NCI-H1436 treated with DMSO at 0.1 percent for 48 hours (cell line): ENCODE measurements around the gene COL6A5.
"Not testable (repeated sequence)": the region's sequence is repeated elsewhere in the genome, so short reads cannot be mapped to it uniquely, and the experiment has no call there.

Experiments
- DNase-seq: peaks from one replicate; lab custom pipeline; 2025; lab: John Stamatoyannopoulos, UW

The COL6A5 gene

DNA sequence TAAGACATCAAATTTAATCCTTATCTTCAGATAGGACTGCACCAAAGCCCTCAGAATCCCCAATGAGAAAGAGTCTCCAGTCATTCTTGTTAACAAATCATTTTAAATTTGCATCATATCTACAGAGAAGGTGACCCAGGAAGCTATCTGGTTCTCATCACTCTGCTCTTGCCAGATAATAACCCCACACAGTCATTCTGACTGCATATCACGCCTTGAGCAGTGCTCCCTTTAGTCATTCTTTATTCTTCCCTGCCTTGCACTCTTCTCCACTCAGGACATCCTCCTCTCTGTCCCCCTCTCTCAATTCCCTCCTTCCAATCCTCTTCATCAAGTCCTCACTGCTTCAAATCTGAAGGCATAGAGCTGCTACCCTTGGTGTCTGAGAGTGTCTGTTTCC is 87.8 kb downstream of the COL6A5 start:
- DNase-seq, result no peak

GRCh38 chr3:130442284-130442683 is 96.8 kb downstream of the COL6A5 start:
- no peak for DNase-seq

GRCh38 chr3:130446840-130447239 is 101.4 kb downstream of the COL6A5 start:
- not testable (repeated sequence) for DNase-seq

DNA sequence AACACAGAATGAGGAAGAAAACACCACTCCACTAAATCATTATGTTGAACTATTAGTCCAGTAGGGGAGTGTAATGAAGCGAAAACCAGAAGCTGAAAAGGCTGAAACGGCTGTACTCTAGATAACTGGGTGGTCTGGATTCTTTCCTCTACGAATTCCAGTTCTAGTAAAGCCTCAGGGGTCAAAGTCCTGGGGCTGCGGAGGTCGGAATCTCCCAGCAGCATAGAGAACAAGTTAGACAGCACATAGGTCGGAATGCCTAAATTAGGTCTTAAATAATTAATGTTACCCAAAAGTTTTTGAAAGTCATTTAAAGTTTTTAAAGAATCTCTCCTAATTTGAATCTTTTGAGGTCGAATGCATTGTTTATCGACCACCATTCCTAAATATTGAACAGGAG is 102.7 kb downstream of the COL6A5 start:
- DNase-seq, result not testable (repeated sequence)

DNA sequence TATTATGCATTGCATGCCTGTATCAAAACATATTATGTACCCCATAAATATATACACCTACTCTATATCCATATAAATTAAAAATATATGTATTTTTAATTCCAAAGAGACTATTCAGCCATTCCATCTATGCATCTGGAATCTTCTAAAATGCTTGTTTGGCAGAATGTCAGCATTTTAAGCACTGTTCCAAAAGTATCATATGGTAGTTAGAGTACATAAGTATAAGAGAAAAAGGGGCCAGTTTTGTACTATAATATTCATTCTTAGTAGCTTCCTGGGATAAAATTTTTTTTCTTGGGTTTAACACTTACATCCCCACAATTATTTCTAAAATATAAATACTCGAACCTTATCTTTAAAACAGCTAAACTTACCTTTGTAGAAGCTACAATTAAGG is 111.1 kb downstream of the COL6A5 start:
- DNase-seq, result no peak

DNA sequence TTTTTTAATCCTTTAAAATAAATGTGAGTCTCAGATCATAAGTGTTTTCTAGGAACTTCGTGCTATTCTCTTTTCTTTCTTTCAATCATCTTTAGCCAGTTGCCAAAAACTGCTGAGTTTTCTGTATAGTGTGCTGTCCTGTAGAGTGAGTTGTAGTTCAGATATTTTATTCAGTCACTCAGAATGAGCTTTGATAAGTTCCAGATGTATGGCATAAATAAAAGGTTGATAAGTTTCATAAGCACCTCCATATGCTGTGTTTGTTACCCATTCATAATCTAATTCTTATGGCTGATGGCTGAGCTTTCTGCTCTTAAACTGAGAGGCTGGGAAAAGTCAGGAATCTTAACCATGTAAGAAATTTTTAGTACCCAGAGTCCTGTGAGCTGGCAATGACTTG is 112.2 kb downstream of the COL6A5 start:
- DNase-seq, result no peak

GRCh38 chr3:130459944-130460343 is 114.5 kb downstream of the COL6A5 start:
- DNase-seq, result no peak

DNA sequence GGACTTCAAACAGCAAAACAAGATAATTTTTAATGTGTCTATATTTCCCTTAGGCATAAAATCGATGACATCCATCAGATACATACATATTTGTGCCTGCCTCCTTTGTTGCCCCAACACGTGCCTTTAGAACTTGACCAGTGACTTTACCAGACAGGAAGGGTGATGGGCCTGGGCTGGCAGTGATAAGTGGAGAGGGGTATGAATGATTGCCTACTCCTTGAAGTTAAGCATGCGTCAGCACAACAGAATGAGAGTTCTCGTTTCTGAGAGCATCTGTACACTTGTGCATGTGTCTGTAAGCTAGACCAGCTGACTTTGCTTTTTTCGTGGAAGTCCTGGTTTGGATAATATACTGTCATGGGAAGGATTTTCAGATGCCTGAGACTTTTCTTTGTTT is 116.6 kb downstream of the COL6A5 start:
- DNase-seq, result no peak

DNA sequence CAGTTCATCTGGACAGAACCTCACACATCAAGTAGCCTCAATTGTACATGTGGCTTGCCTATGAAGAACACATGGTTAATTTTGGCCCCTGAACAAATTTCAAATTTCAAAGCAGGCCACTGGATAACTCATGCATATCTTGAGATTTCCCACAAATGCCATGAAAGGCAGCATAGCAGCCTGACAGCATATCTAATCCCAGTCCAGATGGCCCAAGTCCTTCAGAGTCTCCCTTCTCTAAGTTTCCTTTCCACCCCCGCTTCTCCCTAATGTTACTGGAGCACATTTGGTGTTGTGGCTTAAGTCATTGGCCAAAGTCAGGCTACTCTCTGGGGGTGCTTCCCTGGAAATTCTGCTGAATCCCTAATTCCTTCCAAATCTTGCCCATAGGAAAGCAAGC is 117.7 kb downstream of the COL6A5 start:
- DNase-seq, result no peak

DNA sequence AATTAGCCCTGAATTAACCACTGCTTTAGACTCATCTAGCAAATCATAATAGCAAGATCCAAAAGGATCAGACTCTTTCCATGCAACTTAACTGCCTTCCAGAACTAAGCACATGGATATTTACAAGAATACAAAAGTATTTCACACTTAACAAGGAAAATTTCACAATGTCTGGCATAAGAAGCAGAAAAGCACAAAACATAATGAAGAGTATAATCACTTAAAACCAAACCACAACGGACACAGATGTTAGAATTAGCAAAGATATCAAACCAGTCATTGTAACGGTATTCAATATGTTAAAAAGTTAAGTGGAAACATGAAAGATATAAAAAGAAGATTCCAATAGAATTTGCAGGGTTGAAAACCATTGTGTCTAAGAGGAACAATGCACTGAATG is 120.0 kb downstream of the COL6A5 start:
- DNase-seq, result no peak

- no peak for DNase-seq
Observed at GRCh38 chr3:130468311-130468710, 122.8 kb downstream of the COL6A5 start.

DNA sequence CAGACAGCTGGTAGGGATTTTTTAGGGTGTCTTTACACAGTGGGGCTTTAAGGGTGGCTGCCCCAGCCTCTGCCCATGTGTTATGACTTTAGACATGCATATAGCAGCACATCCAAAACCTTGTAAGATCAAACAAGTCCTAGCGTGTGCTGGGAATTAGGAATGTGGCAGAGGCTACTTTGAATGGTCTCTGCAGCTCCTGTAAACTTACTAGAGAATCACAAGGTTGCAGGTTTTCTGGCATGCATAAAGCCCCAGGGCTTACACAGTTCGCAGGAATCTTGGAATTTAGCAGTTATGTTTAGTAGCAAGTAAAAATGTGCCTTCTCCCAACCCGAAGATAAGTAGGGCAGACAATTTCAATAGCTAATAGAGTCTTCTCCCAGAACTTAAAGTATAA is 124.7 kb downstream of the COL6A5 start:
- no peak for DNase-seq

DNA sequence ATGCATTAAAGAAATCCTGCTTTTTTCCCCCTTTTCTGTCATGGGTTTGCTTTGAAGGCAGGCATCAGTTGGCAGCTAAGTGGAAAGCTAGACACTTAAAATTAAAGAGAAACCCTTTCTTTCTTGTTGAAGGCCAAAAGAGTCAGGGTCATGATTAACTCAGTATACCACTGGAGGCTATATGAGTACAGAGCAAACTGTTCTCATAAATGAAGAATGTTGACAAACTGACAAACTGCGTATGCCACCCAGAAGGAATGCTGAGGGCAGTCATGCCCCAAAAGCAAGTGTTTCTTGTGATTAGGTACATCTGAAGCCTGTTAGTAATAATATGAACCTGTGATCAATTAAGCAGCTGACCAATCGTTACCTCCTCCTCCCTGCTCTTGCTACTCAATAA is 127.9 kb downstream of the COL6A5 start:
- no peak for DNase-seq

- no peak for DNase-seq
Observed at GRCh38 chr3:130480736-130481135, 135.3 kb downstream of the COL6A5 start.

DNA sequence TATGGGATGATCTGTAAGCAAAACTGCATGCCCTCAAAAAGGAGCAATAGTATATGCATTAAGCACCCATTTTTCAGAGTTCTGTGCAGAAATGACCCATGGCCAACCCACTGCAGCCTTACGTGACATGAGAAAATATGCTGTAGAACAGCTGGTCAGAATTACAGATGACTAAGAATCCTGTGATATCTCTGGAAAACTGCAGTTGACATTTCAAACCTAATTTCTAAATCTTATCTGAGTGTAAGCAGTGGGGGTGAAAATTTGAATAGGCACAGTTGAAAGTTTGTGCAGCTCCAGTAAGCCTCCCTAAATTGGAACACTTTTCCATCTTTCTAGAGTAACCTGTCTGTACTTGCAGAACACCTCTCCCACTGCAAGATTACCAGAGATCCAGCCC is 142.8 kb downstream of the COL6A5 start:
- no peak for DNase-seq

- no peak for DNase-seq
Observed at GRCh38 chr3:130488769-130489450, 143.4 kb downstream of the COL6A5 start.

- no peak for DNase-seq
Observed at GRCh38 chr3:130490241-130490640, 144.8 kb downstream of the COL6A5 start.

DNA sequence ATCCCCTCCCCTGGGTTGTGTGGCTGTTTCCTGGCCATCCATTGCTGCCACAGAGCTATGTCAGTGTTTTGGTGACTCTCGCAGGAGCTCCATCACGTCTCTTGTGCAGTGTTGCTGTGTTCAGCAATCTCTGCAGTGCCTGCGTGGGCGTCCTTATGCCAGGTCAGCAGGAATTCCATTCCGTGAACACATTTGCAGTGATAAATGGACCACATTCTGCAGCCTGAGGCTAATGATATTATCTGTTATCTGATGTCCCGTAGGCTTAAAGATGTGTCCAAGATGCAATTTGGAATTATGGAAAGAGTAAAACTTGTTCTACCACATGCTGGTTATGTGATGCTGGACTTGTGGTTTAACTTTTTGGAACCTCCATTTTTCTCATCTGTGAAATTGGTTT is 146.0 kb downstream of the COL6A5 start:
- no peak for DNase-seq

DNA sequence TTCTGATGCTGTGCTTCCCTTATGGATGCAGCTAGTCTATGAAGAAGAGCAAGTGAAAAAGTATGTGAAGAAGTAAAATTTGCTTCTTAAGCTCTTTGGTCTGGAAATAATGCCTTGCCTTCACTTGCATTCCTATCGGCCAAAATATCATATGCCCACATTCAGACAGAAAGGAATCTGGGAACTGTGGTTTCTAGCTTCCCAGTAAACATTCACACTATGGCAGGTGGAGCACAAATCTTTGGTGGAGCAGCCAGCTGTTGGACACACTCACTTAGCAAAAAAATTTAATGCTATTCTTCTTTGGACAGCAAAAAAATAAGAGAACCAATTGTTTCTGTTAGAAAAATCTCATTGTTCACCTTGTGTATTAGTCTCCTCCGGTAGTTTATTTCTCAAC is 159.2 kb downstream of the COL6A5 start:
- no peak for DNase-seq

DNA sequence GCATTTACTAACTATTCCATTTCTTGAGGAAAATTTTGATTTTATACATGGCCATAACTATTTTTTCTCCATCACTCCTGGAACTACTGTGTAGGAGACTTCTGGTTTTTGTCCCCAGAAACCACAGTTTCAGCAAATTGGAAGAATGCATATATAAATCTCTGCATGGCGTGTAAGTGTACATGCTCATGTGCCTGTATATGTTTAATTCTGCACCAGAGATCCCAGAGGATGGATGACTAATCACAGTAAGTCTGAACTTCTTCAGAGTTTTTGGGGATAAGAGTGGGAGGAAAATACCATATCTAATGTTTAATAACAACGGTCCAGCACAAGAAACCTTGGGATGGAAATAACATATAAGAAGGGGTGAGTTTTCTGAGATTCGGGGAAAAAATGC is 160.6 kb downstream of the COL6A5 start:
- no peak for DNase-seq

- no peak for DNase-seq
Observed at GRCh38 chr3:130507746-130508145, 162.3 kb downstream of the COL6A5 start.

DNA sequence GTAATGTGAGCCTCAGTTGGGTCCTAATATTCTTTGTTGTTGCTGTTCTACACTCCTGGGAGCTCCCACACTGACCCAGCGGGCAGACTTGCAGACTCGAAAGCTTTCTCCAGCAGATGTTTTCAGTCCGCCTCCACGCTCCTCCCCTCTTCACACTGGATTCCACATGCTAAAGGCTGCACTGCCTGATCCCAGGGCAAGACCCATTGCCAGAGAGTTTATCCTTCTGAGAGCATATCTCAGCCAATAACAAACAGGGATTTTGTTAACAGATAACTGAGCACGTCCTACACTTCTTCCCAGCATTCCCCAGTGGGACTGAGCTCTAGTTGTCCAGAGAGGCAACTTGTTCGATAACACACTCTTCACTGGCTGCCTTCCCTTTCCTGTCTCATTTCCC is 163.5 kb downstream of the COL6A5 start:
- DNase-seq, result no peak

GRCh38 chr3:130514681-130515080 is 169.2 kb downstream of the COL6A5 start:
- DNase-seq, result no peak

GRCh38 chr3:130515755-130516154 is 170.3 kb downstream of the COL6A5 start:
- DNase-seq, result no peak
